Panc1 (cell line): ENCODE results near the gene AACS. TPM values are rescaled to one million over a fixed set of nuclear protein-coding genes. Genes with fewer than 3 reads are reported as not detected.
A peak's percentile ranks its signal among the peaks of the same experiment; 100 is the strongest.

Source experiments
- ATAC-seq: fragments of 200-7000 bp; cut with Tn5 transposase; 2 replicates; pipeline ENCODE4 v1.9.1; 2020; ENCODE audit warnings: mild to moderate bottlenecking, moderate library complexity
- BruUV-seq: library from RNA; stranded (reverse); fragments of 400-500 nt; replicated peaks from 2 replicates; lab custom pipeline; 2021; lab: Mats Ljungman, UMichigan
- CTCF ChIA-PET: fragments of 300-600 bp; sonication (Branson Sonifier 250); formaldehyde crosslinking; loops from one replicate; lab custom pipeline; 2022; ENCODE audit warnings: antibody characterized with exemption; lab: Charles Lee
- POLR2A ChIA-PET: fragments of 300-600 bp; sonication (Branson Sonifier 250); formaldehyde crosslinking; loops from one replicate; lab custom pipeline; 2022; ENCODE audit warnings: antibody characterized with exemption; lab: Charles Lee
- DNase-seq: peaks from one replicate; pipeline ENCODE4 v3.0.0-alpha.2; 2010; ENCODE audit warnings: low read depth, low spot score
- H3K27ac ChIP-seq: 2 replicates; pipeline ENCODE4 v1.5.1; 2011; ENCODE audit warnings: mild to moderate bottlenecking, low read length, inconsistent platforms
- H3K27me3 ChIP-seq: fragments of 200-500 bp; sonication (Bioruptor generic); 2 replicates; pipeline ENCODE4 v1.6.0; 2014; ENCODE audit warnings: low read length, inconsistent platforms; ENCODE audit not compliant: control insufficient read depth, insufficient read depth
- H3K36me3 ChIP-seq: fragments of 200-500 bp; sonication (Bioruptor generic); 2 replicates; pipeline ENCODE4 v1.5.1; 2014; ENCODE audit warnings: inconsistent platforms, mild to moderate bottlenecking, low read length, moderate library complexity; ENCODE audit not compliant: control insufficient read depth, insufficient read depth
- H3K4me1 ChIP-seq: 2 replicates; pipeline ENCODE4 v1.5.1; 2011; ENCODE audit warnings: inconsistent platforms, mild to moderate bottlenecking, low read length, moderate library complexity; ENCODE audit not compliant: control insufficient read depth, insufficient read depth
- H3K4me3 ChIP-seq, 2 experiments: 2 replicates each; pipeline ENCODE4 v1.5.1; 2011 to 2012; ENCODE audit warnings: low read depth in 2 of 2, low read length in 2 of 2, mild to moderate bottlenecking in 2 of 2, inconsistent platforms in 1 of 2, moderate library complexity in 1 of 2
- H3K9me3 ChIP-seq: fragments of 200-500 bp; sonication (Bioruptor generic); 2 replicates; pipeline ENCODE4 v1.5.1; 2014; ENCODE audit warnings: low read depth, mild to moderate bottlenecking, inconsistent platforms, low read length, moderate library complexity; ENCODE audit not compliant: control insufficient read depth, insufficient read depth
- POLR2AphosphoS5 ChIP-seq: IDR thresholded peaks from 2 replicates; pipeline ENCODE4 v1.6.1; 2012; ENCODE audit warnings: mild to moderate bottlenecking, low read depth, low read length, moderate library complexity
- SIN3A ChIP-seq: IDR thresholded peaks from 2 replicates; pipeline ENCODE4 v1.6.1; 2012; ENCODE audit warnings: low read depth, mild to moderate bottlenecking, low read length, moderate library complexity, borderline replicate concordance; ENCODE audit not compliant: insufficient read depth
- TCF7L2 ChIP-seq: IDR thresholded peaks from 2 replicates; pipeline ENCODE4 v1.6.1; 2011; ENCODE audit warnings: mild to moderate bottlenecking, low read depth, low read length, inconsistent platforms
- in situ Hi-C: cut with HindIII; loops from 2 replicates; pipeline ENCODE4 v1.10.0; 2016; ENCODE audit warnings: low sequenced_read_pairs, low pct_unique_long_range_greater_than_20kb
- intact Hi-C: fragments of 100-400 bp; cut with micrococcal nuclease; formaldehyde crosslinking; loops from one replicate; pipeline ENCODE4 v1.10.0; 2022; ENCODE audit not compliant: unreplicated experiment
- total RNA-seq: library from RNA; stranded (reverse); gene quantifications from one replicate; pipeline ENCODE4 v1.2.1, GENCODE V29; 2021; ENCODE audit not compliant: unreplicated experiment
- TF ChIP-seq, protein P1 (sequence below): fragments of 450-650 bp; IDR thresholded peaks from 2 replicates; pipeline ENCODE4 v1.5.1; 2017; ENCODE audit warnings: mild to moderate bottlenecking
- TF ChIP-seq, protein P2 (sequence below), 2 experiments: IDR thresholded peaks; 2 replicates each; pipeline ENCODE4 v1.6.1; 2011 to 2012; ENCODE audit warnings: low read depth in 2 of 2, control low read depth in 1 of 2, low read length in 1 of 2, mild to moderate bottlenecking in 1 of 2, moderate library complexity in 1 of 2; ENCODE audit not compliant: insufficient read depth in 1 of 2

Gene AACS
- total RNA-seq, 1 experiment from 2014 or later: 34.7 TPM

DNA sequence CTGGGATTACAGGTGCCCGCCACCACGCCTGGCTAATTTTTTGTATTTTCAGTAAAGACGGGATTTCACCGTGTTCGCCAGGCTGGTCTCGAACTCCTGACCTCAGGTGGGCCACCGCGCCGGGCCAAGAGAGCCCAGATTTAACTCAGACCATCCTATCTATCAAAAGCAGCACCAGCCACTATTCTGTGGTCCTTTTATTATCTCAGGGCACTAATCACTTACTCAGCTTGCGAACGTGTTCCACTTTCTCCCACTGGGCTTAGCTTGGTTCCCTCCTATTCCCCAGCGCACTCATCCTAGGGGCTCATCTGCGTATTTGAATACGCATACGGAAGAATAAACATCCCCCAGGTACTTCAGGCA is 16.2 kb upstream of the AACS start:
- TSS peak; percentile 81 for BruUV-seq
- POLR2A ChIA-PET: no interaction called here
- H3K36me3 ChIP-seq: no peaks in the 10 kb centered on the region
- in situ Hi-C loops: no loop called here
- H3K27me3 ChIP-seq: no peaks in the 10 kb centered on the region
- peak overlapping the region; percentile 56 to 81 for H3K4me3 ChIP-seq
- TF ChIP-seq, protein P1, sequence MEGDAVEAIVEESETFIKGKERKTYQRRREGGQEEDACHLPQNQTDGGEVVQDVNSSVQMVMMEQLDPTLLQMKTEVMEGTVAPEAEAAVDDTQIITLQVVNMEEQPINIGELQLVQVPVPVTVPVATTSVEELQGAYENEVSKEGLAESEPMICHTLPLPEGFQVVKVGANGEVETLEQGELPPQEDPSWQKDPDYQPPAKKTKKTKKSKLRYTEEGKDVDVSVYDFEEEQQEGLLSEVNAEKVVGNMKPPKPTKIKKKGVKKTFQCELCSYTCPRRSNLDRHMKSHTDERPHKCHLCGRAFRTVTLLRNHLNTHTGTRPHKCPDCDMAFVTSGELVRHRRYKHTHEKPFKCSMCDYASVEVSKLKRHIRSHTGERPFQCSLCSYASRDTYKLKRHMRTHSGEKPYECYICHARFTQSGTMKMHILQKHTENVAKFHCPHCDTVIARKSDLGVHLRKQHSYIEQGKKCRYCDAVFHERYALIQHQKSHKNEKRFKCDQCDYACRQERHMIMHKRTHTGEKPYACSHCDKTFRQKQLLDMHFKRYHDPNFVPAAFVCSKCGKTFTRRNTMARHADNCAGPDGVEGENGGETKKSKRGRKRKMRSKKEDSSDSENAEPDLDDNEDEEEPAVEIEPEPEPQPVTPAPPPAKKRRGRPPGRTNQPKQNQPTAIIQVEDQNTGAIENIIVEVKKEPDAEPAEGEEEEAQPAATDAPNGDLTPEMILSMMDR: no peak
- no peak for TF ChIP-seq TCF7L2
- TF ChIP-seq POLR2AphosphoS5: no peak
- TF ChIP-seq, protein P2, sequence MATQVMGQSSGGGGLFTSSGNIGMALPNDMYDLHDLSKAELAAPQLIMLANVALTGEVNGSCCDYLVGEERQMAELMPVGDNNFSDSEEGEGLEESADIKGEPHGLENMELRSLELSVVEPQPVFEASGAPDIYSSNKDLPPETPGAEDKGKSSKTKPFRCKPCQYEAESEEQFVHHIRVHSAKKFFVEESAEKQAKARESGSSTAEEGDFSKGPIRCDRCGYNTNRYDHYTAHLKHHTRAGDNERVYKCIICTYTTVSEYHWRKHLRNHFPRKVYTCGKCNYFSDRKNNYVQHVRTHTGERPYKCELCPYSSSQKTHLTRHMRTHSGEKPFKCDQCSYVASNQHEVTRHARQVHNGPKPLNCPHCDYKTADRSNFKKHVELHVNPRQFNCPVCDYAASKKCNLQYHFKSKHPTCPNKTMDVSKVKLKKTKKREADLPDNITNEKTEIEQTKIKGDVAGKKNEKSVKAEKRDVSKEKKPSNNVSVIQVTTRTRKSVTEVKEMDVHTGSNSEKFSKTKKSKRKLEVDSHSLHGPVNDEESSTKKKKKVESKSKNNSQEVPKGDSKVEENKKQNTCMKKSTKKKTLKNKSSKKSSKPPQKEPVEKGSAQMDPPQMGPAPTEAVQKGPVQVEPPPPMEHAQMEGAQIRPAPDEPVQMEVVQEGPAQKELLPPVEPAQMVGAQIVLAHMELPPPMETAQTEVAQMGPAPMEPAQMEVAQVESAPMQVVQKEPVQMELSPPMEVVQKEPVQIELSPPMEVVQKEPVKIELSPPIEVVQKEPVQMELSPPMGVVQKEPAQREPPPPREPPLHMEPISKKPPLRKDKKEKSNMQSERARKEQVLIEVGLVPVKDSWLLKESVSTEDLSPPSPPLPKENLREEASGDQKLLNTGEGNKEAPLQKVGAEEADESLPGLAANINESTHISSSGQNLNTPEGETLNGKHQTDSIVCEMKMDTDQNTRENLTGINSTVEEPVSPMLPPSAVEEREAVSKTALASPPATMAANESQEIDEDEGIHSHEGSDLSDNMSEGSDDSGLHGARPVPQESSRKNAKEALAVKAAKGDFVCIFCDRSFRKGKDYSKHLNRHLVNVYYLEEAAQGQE (IDR thresholded peaks at IDR 0.05; ENCODE audit: insufficient read depth in 1 of 2, low read depth in 2 of 2, low read length in 1 of 2): no peak
- TF ChIP-seq SIN3A: no peak
- no peaks in the 10 kb centered on the region for H3K9me3 ChIP-seq
- H3K27ac ChIP-seq: peak overlapping the region; percentile 64
- DNase-seq (no peak), ATAC-seq (peak; percentile 64)
- peaks cover 3% of the 10 kb centered on the region; the same call in 1 of the 2 replicates for H3K4me1 ChIP-seq
- CTCF ChIA-PET: no interaction called here
- intact Hi-C loops: no loop called here

DNA sequence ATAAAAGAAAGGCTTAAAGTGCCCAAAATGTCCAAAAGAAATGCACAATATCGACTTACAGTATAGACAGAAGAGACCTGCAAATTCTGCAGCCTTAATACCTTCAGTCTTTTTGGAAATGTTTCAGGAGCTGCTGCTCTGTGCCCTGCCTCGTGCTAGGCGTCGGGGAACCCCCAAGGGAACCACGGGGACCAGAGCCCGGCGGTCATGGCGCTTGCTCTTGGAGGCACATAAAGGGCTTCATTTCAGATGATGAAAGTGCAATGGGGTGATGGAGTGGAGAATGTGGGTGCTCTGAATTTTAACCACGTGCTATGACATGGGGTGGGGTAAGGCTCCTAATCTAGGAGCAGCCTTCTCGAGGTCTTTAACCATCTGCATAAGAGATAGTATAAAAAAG is 14.8 kb upstream of the AACS start:
- H3K9me3 ChIP-seq: no peaks in the 10 kb centered on the region
- BruUV-seq: no TSS peak
- H3K4me3 ChIP-seq: peak overlapping the region; percentile 56 to 81
- in situ Hi-C loops (no loop called here), intact Hi-C loops (no loop called here)
- DNase-seq (no peak), ATAC-seq (no peak)
- H3K4me1 ChIP-seq: peaks cover 3% of the 10 kb centered on the region; the same call in 1 of the 2 replicates
- no peaks in the 10 kb centered on the region for H3K36me3 ChIP-seq
- no peaks in the 10 kb centered on the region for H3K27me3 ChIP-seq
- ChIA-PET CTCF (no interaction called here), POLR2A (interaction anchor here (0.6 kb wide), 1 partner anchor 17 kb away, joined by 4 read pairs; no protein-coding TSS in a partner anchor)
- TF ChIP-seq, protein P1: no peak
- TF ChIP-seq SIN3A: no peak
- TF ChIP-seq, protein P2 (IDR thresholded peaks at IDR 0.05; ENCODE audit: insufficient read depth in 1 of 2, low read depth in 2 of 2, low read length in 1 of 2): no peak
- TF ChIP-seq POLR2AphosphoS5: no peak
- TF ChIP-seq TCF7L2: no peak
- H3K27ac ChIP-seq: peak overlapping the region; percentile 77
